Central memory CD8-positive, alpha-beta T cell (primary cell): ENCODE measurements around the gene CDKAL1.

Experiments
- ATAC-seq: fragments of 150-1000 bp; cut with Tn5 transposase; replicated peaks from 2 replicates; pipeline ENCODE4 v1.10.0; 2022; ENCODE audit warnings: mild to moderate bottlenecking, moderate FRiP score, moderate number of reproducible peaks; ENCODE audit not compliant: poor library complexity, severe bottlenecking; ENCODE audit errors: extremely low read depth
- DNase-seq, 2 donors: peaks; one replicate each; pipeline ENCODE4 v3.0.0; 2021; ENCODE audit warnings: low spot score in 2 of 2
- H3K27ac Mint-ChIP-seq: one replicate; pipeline ENCODE4 v1.8.0; 2022; ENCODE audit warnings: low read depth, mild to moderate bottlenecking, moderate library complexity, mixed read lengths
- H3K27me3 Mint-ChIP-seq: one replicate; pipeline ENCODE4 v1.8.0; 2022; ENCODE audit warnings: mixed read lengths
- H3K36me3 Mint-ChIP-seq: one replicate; pipeline ENCODE4 v1.8.0; 2022; ENCODE audit warnings: mild to moderate bottlenecking, moderate library complexity, mixed read lengths; ENCODE audit not compliant: insufficient read depth
- H3K4me1 Mint-ChIP-seq: one replicate; pipeline ENCODE4 v1.8.0; 2022; ENCODE audit warnings: mixed read lengths
- H3K4me3 Mint-ChIP-seq: one replicate; pipeline ENCODE4 v1.8.0; 2022; ENCODE audit warnings: mild to moderate bottlenecking, moderate library complexity, mixed read lengths
- H3K9me3 Mint-ChIP-seq: one replicate; pipeline ENCODE4 v1.8.0; 2022; ENCODE audit warnings: mixed read lengths

The CDKAL1 gene

DNA sequence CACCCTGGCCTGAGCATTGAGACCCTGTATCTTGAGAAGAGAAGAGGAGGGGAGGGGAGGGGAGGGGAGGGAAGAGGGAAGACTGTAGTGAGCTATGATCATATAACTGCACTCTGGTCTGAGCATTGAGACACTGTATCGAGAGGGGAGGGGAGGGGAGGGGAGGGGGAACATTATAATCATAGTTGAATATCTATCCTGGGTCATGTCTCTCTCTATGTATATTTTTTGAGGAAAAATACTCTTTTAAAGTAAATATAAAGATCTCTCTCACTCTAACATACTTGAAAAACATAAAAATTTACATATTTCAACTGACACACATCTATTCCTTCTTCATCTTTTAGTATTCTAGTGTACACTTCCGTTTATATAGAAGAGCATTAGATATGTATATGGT lies 431.0 kb downstream of the CDKAL1 start:
- peaks cover 4% of the 10 kb centered on the region for H3K9me3 Mint-ChIP-seq

GRCh38 chr6:20965915-20966314 lies 431.7 kb downstream of the CDKAL1 start:
- no peaks in the 10 kb centered on the region for H3K4me1 Mint-ChIP-seq
- no peak overlapping the region for H3K4me3 Mint-ChIP-seq
- peaks cover 4% of the 10 kb centered on the region for H3K9me3 Mint-ChIP-seq
- H3K36me3 Mint-ChIP-seq, result no peaks in the 10 kb centered on the region
- H3K27me3 Mint-ChIP-seq, result no peaks in the 10 kb centered on the region
- ATAC-seq (no peak), DNase-seq (no peak)
- no peak overlapping the region for H3K27ac Mint-ChIP-seq

More for the DNA sequence above, 431.0 kb downstream of the CDKAL1 start:
- Mint-ChIP-seq H3K27ac (no peak overlapping the region), H3K27me3 (no peaks in the 10 kb centered on the region), H3K36me3 (no peaks in the 10 kb centered on the region), H3K4me3 (no peak overlapping the region), H3K4me1 (no peaks in the 10 kb centered on the region)
- DNase-seq (no peak), ATAC-seq (no peak)

- ATAC-seq (no peak), DNase-seq (no peak)
- H3K4me1 Mint-ChIP-seq, result no peaks in the 10 kb centered on the region
- no peak overlapping the region for H3K4me3 Mint-ChIP-seq
- H3K9me3 Mint-ChIP-seq, result peaks cover 4% of the 10 kb centered on the region
- H3K36me3 Mint-ChIP-seq, result peaks cover 2% of the 10 kb centered on the region
- H3K27me3 Mint-ChIP-seq, result no peaks in the 10 kb centered on the region
- H3K27ac Mint-ChIP-seq, result no peak overlapping the region
Measured at GRCh38 chr6:20969551-20969950, 435.3 kb downstream of the CDKAL1 start.

GRCh38 chr6:20976391-20976918 lies 442.2 kb downstream of the CDKAL1 start:
- peaks cover 2% of the 10 kb centered on the region for H3K36me3 Mint-ChIP-seq
- no peak for ATAC-seq
- no peak overlapping the region for H3K4me3 Mint-ChIP-seq
- H3K27me3 Mint-ChIP-seq, result no peaks in the 10 kb centered on the region
- H3K27ac Mint-ChIP-seq, result no peak overlapping the region
- no peaks in the 10 kb centered on the region for H3K9me3 Mint-ChIP-seq
- no peak for DNase-seq
- no peaks in the 10 kb centered on the region for H3K4me1 Mint-ChIP-seq

- Mint-ChIP-seq H3K27ac (no peak overlapping the region), H3K4me3 (no peak overlapping the region), H3K36me3 (peaks cover 2% of the 10 kb centered on the region), H3K4me1 (no peaks in the 10 kb centered on the region), H3K9me3 (no peaks in the 10 kb centered on the region), H3K27me3 (no peaks in the 10 kb centered on the region)
- ATAC-seq, result no peak
- DNase-seq, result no peak
Measured at GRCh38 chr6:20978151-20978614, 443.9 kb downstream of the CDKAL1 start.

DNA sequence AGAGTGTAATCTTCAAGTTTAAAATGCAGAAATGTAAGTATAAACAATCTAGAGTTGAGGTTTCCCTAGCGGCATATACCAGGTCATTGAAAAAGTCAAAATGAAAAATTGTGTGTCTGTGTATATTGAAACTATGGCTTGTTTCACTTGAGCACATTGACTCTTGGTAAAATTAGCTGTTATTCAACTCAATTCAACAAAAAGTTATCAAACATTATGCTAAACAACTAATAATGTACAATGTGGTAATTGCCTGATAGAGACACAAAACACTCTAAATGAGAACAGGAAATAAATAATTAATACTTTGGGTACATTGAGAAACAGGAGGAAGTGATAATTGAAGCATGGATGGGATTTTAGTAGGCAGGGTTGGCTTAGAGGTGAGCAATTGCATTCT lies 444.8 kb downstream of the CDKAL1 start:
- H3K4me1 Mint-ChIP-seq, result no peaks in the 10 kb centered on the region
- H3K27ac Mint-ChIP-seq, result no peak overlapping the region
- H3K27me3 Mint-ChIP-seq, result no peaks in the 10 kb centered on the region
- H3K9me3 Mint-ChIP-seq, result no peaks in the 10 kb centered on the region
- DNase-seq, result no peak
- ATAC-seq, result no peak
- H3K4me3 Mint-ChIP-seq, result no peak overlapping the region
- H3K36me3 Mint-ChIP-seq, result no peaks in the 10 kb centered on the region

- DNase-seq (no peak), ATAC-seq (no peak)
- Mint-ChIP-seq H3K4me1 (no peaks in the 10 kb centered on the region), H3K27me3 (no peaks in the 10 kb centered on the region), H3K27ac (no peak overlapping the region), H3K9me3 (no peaks in the 10 kb centered on the region), H3K4me3 (no peak overlapping the region), H3K36me3 (no peaks in the 10 kb centered on the region)
Measured at GRCh38 chr6:20983961-20984360, 449.7 kb downstream of the CDKAL1 start.

GRCh38 chr6:20985821-20986220 lies 451.6 kb downstream of the CDKAL1 start:
- H3K4me3 Mint-ChIP-seq, result no peak overlapping the region

DNA sequence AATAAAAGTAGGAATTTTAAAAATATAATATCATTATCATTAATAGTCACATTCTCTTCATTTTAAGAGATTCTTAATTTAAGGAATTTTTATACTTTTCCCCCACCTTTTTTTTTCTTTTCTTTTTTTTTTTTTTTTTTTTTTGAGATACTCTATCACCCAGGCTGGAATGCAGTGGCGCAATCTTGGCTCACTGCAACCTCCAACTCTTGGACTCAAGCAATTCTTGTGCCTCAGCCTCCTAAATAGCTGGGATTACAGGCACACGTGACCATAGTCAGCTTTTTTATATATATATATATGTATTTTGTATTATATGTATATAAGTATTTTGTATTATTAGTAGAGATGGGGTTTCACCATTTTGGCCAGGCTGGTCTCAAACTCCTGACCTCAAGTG lies 457.7 kb downstream of the CDKAL1 start:
- Mint-ChIP-seq H3K4me3 (no peak overlapping the region), H3K36me3 (peaks cover 1% of the 10 kb centered on the region), H3K27me3 (no peaks in the 10 kb centered on the region), H3K27ac (no peak overlapping the region), H3K4me1 (no peaks in the 10 kb centered on the region), H3K9me3 (no peaks in the 10 kb centered on the region)
- no peak for ATAC-seq
- DNase-seq, result no peak

More at GRCh38 chr6:20985821-20986220, 451.6 kb downstream of the CDKAL1 start:
- no peaks in the 10 kb centered on the region for H3K4me1 Mint-ChIP-seq
- no peaks in the 10 kb centered on the region for H3K36me3 Mint-ChIP-seq
- H3K27ac Mint-ChIP-seq, result no peak overlapping the region
- no peaks in the 10 kb centered on the region for H3K27me3 Mint-ChIP-seq
- H3K9me3 Mint-ChIP-seq, result no peaks in the 10 kb centered on the region
- DNase-seq (no peak), ATAC-seq (no peak)

- no peak for DNase-seq
- no peak overlapping the region for H3K4me3 Mint-ChIP-seq
- peaks cover 4% of the 10 kb centered on the region for H3K36me3 Mint-ChIP-seq
- no peak for ATAC-seq
- H3K4me1 Mint-ChIP-seq, result no peaks in the 10 kb centered on the region
- no peak overlapping the region for H3K27ac Mint-ChIP-seq
- no peaks in the 10 kb centered on the region for H3K9me3 Mint-ChIP-seq
- no peaks in the 10 kb centered on the region for H3K27me3 Mint-ChIP-seq
Measured at GRCh38 chr6:20996099-20996498, 461.8 kb downstream of the CDKAL1 start.

DNA sequence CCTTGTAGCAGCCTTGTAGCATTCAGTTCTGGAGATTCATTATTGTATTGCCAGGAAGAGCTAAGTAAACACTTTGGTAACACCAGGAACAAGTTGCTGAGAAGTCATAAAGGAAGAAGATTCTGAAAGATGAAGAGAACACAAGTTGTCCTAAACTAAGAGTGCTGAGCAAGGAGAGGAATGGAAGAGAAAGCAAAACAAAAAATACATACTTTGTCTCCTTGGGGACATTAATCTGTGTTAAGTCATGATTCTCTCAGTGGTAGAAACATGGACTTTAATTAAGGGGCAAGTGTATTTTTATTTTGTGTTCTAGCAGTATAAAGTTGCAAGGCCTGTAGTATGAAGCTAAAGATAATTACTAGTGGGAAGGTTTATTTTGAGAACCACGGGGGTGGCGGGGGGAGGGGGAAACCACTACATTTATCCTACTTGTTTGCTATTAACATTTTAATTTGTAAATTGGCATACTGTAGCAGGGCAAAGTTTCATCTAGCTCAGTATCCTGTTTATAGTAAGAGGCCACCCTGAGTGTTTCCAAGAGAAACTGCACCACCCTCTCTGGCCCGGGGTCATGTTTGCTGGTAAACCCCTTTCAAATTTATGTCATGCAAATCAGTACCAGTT lies 463.0 kb downstream of the CDKAL1 start:
- H3K27me3 Mint-ChIP-seq, result no peaks in the 10 kb centered on the region
- H3K27ac Mint-ChIP-seq, result no peak overlapping the region
- H3K4me3 Mint-ChIP-seq, result no peak overlapping the region
- DNase-seq (no peak), ATAC-seq (no peak)
- no peaks in the 10 kb centered on the region for H3K4me1 Mint-ChIP-seq
- H3K9me3 Mint-ChIP-seq, result no peaks in the 10 kb centered on the region
- peaks cover 9% of the 10 kb centered on the region for H3K36me3 Mint-ChIP-seq

GRCh38 chr6:20997770-20998147 lies 463.5 kb downstream of the CDKAL1 start:
- Mint-ChIP-seq H3K9me3 (no peaks in the 10 kb centered on the region), H3K27ac (no peak overlapping the region), H3K27me3 (no peaks in the 10 kb centered on the region), H3K36me3 (peaks cover 9% of the 10 kb centered on the region), H3K4me1 (no peaks in the 10 kb centered on the region), H3K4me3 (no peak overlapping the region)
- no peak for DNase-seq
- ATAC-seq, result no peak

GRCh38 chr6:20998748-20999448 lies 464.6 kb downstream of the CDKAL1 start:
- ATAC-seq, result no peak
- no peaks in the 10 kb centered on the region for H3K4me1 Mint-ChIP-seq
- H3K4me3 Mint-ChIP-seq, result no peak overlapping the region
- peaks cover 9% of the 10 kb centered on the region for H3K36me3 Mint-ChIP-seq
- H3K9me3 Mint-ChIP-seq, result no peaks in the 10 kb centered on the region
- H3K27ac Mint-ChIP-seq, result no peak overlapping the region
- DNase-seq, result no peak
- H3K27me3 Mint-ChIP-seq, result no peaks in the 10 kb centered on the region
